Measurements from ENCODE around the gene TMEM271.

Gene TMEM271, protein sequence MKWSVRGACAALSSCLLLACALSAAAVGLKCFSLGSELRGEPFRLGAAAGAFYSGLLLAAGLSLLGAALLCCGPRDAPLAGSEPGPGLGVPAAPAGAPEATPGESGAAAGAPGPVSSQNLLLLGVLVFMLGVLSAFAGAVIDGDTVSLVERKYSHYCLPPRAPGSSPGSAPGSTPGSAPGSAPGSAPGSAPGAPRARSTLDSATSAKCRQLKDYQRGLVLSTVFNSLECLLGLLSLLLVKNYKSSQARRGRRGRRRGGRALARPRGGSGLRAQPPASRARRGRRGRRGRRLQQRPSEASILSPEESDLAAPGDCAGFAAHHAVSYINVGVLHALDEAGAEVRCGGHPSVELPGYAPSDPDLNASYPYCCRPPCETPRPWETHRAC

DNA sequence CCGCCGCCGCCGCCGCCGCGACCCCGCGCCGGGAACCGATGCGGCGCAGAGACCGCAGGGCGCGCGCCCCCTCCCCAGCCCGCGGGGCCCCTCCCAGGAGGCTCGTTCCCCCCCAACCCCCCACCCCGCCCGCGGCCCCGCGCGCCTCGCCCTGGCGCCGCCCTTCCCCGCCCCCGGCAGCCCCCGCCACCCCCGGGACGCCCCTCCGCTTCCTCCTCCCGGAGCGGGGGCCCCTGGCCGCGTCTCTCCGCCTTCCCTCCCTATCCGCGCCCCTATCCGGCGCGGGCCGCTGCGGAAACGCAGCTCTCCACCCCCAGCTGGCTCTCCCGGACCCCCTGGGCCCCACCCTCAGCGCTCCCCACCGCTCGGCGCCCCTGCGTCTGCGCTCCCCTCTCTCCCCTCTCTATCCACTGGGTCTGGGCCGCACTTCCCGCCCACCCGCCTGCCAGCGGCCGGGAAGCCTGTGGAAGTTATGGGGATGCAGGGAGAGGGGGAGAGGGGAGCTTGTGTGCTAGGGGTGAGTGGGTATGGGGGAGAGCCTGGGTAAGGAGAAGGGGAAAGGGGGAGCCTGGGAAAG lies at the start of gene TMEM271:
TSS of gene TMEM271 (minus strand) at position 51 of the 577 bp plus-strand sequence. CDS start 233 bp downstream, outside the sequence.
- DNase-seq, result no peak

DNA sequence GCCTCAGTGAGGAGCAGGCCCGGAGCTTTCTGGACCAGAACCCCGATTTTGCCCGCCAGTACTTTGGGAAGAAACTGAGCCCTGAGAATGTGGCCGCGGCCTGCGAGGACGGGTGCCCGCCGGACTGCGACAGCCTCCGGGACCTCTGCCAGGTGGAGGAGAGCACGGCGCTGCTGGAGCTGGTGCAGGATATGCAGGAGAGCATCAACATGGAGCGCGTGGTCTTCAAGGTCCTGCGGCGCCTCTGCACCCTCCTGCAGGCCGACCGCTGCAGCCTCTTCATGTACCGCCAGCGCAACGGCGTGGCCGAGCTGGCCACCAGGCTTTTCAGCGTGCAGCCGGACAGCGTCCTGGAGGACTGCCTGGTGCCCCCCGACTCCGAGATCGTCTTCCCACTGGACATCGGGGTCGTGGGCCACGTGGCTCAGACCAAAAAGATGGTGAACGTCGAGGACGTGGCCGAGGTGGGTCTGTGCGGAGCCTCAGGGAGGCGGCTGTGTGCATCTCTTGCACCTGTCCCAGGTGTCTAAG lies 49.6 kb upstream of the TMEM271 start:
- DNase-seq, result no peak

DNA sequence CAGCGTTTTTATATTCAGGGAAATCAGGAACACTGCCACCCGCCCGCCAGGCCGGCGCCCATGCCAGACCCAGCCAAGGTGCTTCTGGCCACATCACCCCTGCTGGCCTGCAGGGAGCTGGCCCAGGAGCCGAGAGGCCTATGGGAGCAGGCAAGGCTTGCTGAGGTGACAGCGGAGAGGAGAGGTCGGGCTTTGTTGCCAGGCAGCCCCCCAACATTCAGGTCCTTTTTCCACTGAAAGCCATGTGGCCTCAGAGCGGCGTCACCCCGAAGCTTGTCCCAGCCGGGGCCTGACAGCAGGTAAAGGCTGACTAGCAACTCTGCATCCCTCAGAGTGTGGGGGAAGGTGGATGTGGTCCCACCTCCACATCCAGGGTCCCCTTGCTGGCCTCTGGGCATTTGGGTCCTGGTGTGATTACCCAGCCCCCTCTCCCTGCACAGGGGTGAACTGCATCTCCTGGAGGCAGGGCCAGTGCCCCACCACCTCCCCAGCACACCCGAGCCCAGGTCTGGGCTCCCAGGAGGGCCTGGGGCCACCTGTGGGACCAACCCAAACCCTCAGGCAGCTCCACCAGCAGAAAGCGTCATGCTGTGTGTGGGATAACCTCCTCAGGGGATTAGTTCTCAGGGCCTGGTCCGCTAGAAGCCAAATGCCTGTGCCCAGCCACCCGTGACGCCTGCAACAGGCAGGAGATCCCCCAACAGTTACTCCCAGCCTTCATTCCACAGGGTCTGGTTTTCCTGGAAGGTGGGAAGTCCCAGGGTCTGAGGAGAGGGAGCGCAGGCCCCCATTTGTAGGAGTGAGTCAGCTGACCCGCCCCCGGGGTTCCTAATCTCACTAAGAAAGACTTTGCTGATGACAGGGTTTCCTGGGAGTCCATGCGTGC lies 48.9 kb upstream of the TMEM271 start, which contains the start of gene PDE6B:
TSS of gene PDE6B (plus strand) at position 869 of the 886 bp plus-strand sequence. CDS start 54 bp downstream, outside the sequence.
- DNase-seq, result no peak

DNA sequence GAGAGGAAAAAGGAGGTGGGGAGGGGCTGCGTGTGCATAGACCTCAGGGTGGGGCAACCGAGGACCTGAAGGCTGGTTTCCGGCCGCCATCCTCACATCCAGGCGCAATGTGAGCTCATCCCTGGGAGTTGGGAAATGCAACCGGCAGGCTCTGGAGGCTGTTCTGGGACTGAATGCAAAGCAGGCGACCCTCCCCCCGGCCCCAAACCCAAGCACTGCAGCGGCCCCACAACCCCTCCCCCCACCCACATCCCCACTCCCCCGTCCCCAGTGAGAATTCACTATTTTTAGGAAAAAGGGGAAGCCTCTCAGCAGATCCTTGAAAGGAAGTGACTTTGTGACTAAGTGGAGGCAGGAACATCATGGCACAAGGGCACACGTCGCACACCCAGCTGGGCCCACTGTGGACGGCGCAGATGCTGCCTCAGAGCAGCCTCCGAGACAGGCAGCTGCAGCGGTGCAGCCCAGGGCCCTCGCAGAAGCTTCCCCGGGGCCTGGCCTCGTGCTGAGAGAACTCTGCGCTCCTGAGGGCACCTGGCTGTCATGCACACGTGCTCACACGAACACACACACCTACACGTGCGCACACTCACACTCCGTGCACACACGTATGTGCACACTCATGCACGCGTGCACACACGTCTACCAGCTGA lies 47.9 kb upstream of the TMEM271 start:
- no peak for DNase-seq

DNA sequence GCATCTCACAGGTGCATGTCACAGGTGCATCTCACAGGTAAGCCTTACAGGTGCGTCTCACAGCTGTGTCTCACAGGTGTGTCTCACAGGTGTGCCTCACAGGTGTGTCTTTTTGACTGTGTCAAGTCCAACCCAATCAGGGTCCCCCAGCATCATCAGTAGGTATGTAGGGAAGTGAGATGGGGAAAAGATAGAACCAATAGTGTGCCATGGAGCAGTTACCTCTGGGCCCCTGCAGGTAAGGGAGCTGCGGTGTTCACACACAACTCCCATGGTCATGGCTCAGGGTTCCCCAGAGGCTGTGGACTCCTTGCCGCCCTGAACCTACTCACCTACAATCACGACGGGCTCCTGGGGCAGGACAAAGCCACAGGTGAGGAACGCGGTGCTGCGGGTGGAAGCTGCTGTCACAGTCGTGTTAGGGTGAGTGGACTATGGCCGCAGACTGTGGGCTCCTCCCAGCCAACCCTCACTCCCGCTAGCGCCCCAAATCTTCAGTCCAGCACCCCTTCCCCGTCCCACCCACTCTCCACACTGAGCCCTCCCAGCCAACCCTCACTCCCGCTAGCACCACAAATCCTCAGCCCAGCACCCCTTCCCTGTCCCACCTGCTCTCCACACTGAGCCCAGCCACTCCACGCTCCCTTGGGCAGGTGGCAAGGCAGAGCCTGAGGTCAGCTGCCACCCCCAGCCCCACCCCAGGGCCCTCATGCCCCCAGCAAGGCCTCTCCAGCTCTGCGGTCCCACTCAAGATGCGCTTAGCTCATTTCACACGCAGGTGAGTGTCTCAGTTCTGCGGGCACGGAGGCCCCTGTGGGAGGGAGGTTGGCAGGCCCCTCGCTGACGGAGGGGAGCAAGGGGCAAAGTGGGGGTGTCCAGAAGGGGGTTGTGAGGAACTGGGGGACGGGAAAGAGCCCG lies 47.2 kb upstream of the TMEM271 start:
- DNase-seq, result no peak

DNA sequence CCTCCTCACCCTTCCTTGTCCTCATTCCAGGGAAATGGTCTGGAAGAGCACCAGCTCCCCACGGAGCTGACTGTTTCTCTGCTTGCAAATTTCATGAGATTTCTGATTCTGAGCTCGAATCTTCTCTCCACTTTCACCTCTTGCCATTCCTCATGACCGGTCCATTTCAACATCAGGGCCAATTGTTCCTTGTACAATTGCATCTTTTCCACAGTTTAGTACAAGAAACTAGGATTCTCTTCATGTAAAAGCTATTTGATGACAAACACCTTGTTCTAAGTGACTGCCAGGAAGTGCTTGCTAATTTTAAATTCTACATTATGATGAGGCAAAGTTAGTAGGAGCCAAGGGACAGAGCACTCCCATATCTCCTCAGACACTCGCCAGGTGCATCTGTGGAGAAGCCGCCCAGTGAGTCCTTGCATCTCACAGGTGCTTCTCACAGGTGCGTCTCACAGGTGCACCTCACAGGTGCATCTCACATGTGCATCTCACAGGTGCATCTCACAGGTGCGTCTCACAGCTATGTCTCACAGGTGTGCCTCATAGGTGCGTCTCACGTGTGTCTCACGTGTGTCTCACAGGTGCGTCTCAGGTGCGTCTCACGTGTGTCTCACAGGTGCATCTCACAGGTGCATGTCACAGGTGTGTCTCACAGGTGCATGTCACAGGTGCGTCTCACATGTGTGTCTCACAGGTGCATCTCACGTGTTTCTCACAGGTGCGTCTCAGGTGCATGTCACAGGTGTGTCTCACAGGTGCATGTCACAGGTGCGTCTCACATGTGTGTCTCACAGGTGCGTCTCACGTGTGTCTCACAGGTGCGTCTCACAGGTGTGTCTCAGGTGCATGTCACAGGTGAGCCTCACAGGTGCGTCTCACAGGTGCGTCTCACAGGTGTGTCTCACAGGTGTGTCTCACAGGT lies 46.2 kb upstream of the TMEM271 start:
- no peak for DNase-seq

DNA sequence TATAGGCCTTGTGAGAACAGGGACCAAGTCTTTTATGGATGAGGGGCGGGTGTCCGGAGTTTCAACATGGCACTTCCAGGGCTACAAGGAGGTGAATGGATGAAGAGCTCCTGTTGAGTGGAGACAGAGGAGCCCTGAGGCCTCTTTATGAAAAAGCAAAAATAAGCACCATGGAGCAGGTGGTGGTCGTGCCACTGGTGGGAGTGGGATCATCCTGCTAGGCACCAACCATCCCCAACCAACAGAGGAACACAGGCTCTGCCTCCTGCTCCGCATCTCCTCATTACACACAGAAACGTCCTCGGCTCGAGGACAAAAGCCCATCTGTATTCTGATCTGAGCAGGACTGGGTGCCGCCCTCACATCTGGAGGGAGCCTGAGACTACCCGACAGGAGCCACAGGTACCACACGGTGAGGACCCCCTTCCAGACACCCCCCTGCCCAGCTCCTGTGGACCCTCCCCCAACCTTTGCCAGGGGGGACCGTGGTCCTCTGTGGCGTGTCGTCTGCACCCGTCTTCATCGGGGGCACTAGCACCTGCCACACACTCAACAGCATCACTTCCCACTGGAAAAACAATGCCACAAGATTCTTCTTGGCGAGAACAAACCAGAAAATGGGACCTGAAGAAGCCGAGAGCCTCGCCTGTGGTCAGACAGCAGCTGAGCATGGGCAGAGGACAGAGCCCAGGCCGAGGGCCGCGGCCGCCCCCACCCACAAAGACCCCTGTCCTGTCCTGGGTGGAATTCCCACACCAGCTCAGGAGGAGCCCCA lies 45.4 kb upstream of the TMEM271 start:
- DNase-seq, result no peak

DNA sequence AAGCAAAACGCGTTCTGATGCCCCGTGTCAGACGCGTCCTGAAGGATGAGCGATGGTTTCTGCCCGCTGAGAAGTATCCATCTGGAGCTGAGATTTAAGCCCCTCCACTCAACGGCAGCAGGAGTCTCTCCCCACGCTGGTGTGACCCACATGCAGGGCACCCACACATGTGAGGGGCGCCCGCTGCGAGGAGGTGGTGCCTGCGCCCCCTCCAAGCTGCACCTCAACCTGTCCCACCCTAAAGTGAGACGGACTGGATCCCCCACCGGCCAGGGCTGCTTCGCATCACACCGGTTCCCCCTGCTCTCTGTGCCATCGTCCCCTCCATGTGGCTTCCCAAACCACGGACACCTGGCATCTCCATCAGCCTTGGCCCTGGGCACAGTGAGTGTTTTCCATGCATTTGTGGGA lies 44.8 kb upstream of the TMEM271 start:
- no peak for DNase-seq

DNA sequence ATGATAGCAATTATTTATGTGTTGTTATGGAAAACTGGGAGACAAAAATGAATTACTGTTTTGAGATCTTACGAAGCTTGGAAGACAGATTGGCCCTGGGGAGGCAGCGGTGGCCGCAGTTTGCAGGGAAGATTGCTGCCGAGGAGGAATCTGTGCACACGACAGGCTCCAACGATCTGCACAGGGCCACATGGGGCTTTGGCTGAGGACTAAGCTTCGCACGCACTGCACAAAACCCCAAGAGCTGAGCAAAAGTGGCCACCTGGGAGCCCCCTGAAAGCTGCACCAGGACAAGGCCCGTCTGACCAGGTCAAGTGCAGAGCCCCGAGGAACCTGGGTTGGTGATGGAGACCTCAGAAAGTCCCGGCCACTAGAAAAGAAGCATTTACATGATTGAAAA lies 44.1 kb upstream of the TMEM271 start:
- no peak for DNase-seq

DNA sequence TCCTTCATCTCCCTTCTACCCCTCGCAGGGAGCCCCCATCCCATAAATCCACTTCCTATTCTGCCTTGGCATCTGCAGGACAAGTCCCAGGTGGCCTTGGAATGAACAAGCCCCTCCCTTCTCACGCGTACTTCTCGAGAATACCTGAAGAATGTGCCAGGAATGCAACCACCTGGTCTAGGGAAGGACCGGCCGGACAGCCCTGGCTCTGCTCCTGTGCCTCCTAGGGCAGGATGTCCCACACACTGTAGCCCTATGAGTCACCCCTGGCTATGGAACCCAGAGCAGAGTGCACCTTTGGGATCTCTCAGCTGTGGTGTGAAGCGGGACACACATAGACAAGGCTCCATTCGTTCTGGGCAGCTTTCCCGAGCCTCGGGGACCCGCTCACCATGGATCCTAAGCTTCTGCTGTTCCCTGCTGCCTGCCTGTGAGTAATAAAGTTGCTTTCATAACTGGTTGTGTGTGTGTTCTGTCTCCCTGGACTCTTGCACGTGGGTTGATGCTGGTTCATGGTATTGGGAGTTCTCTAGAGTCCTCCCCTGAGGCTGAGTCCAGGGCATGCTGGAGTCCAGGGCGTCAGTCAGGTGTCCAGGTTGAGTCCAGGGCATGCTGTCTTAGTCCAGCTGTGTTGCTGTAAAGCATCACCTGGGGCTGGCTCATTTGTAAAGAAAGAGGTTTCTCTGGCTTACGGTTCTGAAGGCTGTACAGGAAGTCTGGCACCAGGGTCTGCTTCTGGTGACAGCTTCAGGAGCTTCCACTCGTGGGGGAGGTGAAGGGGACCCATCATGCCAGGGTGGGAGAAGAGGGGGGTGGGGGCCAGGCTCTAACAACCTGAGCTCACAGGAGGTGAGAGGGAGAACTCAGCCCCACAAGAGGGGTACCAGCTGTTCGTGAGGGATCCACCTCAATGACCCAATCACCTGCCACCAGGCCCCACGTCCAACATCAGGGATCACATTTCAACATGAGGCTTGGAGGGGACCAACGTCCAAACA lies 41.8 kb upstream of the TMEM271 start:
- DNase-seq, result no peak

DNA sequence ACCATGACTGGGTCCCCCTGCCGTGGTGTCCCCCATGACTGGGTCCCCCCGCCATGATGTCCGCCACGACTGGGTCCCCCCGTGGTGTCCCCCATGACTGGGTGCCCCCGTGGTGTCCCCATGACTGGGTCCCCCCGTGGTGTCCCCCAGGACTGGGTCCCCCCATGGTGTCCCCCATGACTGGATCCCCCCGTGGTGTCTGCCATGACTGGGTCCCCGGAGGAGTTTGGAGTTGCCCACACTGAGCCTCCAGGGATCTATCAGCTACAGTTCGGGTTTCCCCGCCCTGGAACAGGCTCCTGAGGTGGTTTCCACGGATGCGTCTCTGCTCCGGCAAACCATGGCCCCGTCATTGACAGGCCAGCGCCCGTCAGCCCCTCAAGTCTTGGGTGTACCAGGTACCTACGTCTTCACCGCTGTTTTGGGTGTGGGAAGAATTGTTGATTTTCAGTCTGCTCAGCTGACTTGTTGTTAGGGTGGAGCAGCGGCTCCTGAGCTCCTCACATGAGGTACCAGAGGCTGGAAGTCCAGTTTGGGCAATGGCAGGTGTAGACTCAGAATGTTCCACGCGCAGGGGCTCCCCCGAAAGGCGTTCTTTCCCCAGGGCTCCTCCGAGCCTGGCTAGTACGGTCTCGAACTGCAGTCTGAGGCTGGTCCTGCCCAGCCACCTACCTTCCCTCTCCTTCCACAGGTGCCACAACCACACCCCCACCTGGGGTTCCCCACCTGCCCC lies 41.0 kb upstream of the TMEM271 start:
- no peak for DNase-seq

DNA sequence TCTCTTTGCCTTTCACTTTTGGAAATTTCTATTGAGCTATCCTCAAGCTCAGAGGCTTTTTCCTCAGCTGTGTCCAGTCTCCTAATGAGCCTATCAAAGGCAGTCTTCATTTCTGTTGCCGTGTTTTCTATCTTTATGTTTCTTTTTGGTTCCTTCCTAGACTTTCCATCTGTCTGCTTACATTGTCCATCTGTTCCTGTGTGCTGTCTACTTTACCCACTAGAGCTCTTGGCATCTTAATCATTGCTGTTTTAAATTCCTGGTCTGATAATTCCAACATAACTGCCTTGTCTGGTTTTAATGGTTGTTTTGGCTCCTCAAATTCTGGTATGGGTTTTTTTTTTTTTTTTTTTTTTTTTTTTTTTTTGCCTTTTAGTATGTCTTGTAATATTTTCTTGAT lies 40.0 kb upstream of the TMEM271 start:
- DNase-seq, result no peak

DNA sequence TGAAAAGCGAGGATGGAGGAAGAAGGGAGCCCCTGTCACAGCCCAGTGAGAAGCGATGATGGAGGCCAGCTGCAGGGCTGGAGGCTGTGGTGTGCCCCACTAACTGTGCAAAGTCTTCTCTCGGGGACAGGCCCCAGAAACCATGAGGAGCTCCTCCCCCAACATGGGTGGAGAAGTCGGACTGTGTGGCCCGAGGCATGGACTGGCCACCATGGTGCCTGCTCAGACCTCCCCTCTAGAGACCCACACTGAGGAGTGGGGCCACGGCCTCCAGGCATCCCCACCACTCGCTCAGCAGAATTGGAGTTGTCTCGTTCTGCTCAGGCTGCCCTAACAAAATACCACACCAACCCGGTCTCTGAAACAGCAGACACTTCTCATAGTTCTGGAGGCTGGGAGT lies 37.0 kb upstream of the TMEM271 start:
- DNase-seq, result no peak

DNA sequence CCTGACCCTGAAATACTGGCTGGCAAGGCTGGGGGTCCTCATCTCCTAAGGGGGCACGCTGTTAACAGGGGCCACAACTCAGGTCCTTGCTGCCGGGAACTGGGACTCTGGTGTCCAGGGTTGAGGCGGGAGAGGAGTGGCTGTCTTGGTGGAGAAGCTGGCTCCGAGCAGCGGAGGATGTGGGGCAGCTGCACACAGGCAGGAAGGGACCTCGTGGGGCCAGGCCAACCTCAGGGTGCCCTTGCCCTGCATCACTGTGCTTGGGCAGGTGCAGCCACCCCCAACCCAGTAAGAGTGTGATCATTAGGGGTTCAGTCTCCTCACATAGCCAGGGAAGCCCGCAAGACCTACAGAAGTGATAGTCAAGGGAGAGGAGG lies 36.6 kb upstream of the TMEM271 start:
- no peak for DNase-seq

DNA sequence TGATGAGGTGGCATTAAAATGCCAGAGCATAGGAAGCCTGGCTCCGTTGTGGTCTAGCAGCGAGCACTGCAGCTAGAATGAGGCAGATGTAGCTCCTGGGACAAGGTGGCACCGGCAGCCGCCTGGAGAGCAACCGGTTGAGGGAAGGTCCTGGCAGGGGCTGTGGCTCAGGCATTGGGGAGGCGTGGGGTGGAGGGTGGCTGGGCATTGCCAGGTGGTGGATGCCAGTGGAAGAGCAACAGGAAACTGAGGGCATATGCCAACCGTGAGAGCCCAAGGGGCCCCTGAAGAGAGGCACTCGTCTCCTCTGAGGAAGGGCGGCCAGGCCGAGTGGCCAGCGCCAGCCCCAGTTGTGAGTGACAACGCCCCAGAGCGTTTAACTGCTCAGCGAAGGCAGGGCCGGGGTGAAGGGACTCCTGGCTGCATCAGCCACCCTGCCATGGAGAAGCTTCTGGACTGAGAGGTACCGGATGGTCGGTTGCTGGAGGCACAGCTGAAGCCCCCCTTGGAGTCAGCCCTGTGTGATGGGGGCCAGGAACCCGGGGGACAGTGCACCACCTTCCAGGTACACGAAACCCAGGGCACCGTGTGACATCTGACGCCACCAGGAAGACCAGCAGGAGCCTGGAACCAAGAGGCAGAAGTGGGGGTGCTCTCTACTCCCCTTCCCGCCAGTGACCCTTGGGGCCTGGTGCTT lies 36.1 kb upstream of the TMEM271 start:
- DNase-seq, result no peak

DNA sequence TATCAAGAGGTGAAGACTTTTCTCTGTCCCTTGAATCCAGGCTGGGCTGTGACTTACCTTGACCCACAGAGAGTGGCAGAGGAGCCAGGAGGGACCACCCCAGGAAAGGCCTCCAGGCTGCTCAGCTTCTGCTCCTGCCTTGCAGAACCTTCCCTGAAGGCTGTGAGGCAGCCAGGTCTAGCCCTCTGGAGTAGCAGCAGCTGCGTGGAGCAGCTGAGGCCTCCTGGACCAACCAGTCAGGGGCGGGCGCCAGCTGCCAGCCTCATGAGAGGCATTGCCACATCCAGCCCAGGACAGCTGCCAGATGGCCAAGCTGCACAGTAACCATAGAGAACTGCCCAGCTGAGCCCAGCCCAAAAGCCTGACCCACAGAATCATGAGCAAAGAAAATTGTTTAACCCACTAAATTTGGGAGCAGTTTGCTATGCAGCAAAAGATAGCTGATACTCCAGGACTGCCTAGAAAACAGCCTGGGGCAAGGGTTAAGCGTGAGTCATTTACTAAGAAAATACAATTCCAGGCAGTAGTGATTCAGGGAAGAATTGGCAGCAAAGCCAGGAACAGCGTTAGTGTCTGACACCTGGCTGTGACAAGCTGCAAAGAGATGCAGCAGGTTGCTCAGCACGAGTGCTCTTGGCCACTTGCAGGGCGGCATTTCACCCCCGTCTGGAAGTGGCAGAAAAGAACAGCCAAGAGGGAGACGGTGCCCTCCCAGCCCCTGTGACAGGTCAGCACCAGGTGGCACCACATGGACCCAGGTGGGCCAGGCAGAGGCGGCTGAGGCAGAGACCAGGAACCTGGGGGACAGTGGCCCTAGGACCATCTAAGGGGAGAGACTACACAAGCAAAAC lies 34.5 kb upstream of the TMEM271 start:
- no peak for DNase-seq
